ENCODE data around the gene ATG4D. TPM values are rescaled to one million over a fixed set of nuclear protein-coding genes. Genes with fewer than 3 reads are reported as not detected.

Gene ATG4D
- total and polyA plus RNA-seq, 10 of the 15 experiments (the other 5 are each of a cell fraction or from before 2014, with no cell fraction given) = 0.39 to 28.7 (median 13.4) TPM

DNA sequence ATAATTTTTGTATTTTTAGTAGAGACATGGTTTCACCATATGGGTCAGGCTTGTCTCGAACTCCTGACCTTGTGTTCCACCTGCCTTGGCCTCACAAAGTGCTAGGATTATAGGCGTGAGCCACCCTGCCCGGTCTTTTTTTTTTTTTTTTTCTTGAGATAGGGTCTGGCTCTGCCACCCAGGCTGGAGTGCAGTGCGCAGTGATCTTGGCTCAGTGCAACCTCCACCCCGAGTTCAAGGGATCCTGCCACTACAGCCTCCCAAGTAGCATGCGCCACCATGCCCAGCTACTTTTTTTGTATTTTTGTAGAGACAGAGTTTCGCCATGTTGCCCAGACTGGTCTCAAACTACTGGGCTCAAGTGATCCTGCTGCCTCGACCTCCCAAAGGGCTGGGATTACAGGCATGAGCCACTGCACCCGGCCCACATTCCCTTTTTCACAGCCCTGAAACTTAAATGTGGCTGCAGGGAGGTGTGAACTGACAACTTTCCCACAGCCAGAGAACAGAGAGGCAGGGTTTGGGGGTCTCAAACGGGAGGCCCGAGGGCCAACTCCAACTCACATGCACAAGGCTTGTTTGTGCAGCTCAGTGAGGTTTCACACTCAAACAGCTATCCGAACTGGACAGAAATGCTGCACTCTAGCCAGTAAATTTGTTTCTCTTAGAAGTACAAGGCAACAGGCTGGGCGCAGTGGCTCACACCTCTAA lies 22.1 kb upstream of the ATG4D start (continued):
- TF ChIP-seq BCLAF1 (IDR thresholded peaks at IDR 0.05) = no peak
- no peak for TF ChIP-seq MAX (IDR thresholded peaks at IDR 0.05; ENCODE audit: low read depth, low read length)
- no peak for TF ChIP-seq STAT3 (IDR thresholded peaks at IDR 0.05; ENCODE audit: low read depth, low read length)

- Histone ChIP-seq H3K4me2 (ENCODE audit: control insufficient read depth, insufficient read depth) (no peak overlapping the region), H3K36me3 (ENCODE audit: control insufficient read depth in 2 of 2, insufficient read depth in 2 of 2, low read length in 1 of 2) (no peaks in the 10 kb centered on the region), H3K4me1 (ENCODE audit: control insufficient read depth, insufficient read depth, low read length) (peaks cover 11% of the 10 kb centered on the region), H4K20me1 (ENCODE audit: control insufficient read depth, insufficient read depth) (no peaks in the 10 kb centered on the region), H3K27ac (ENCODE audit: control insufficient read depth, insufficient read depth) (no peak overlapping the region), H2AFZ (ENCODE audit: control insufficient read depth, low read depth, low read length) (no peak overlapping the region), H3K4me3 (no peak overlapping the region), H3K27me3 (replicated peaks in 1 of 2; ENCODE audit: control insufficient read depth in 2 of 2, insufficient read depth in 2 of 2, low read length in 1 of 2) (peaks cover 0 to 5% of the 10 kb centered on the region in 2 experiments; a peak in 3 of 4 replicates), H3K9me3 (replicated peaks; ENCODE audit: control insufficient read depth, insufficient read depth, low read length) (no peaks in the 10 kb centered on the region), H3K9ac (ENCODE audit: control insufficient read depth, insufficient read depth, low read length) (no peak overlapping the region), H3K79me2 (ENCODE audit: control insufficient read depth, insufficient read depth, low read length) (no peaks in the 10 kb centered on the region)
- intact Hi-C loops (cut with micrococcal nuclease; ENCODE audit: unreplicated experiment) (no loop called here), in situ Hi-C loops (cut with MboI) (no loop called here)
- DNase-seq (ENCODE audit: low read depth, low spot score) (no peak), FAIRE-seq (no peak), ATAC-seq (no peak)
- TF ChIP-seq MYC (IDR thresholded peaks at IDR 0.05; ENCODE audit: insufficient read depth, insufficient read length, insufficient replicate concordance, low read length, severe bottlenecking) = no peak
- TF ChIP-seq GATAD2B (conservative IDR thresholded peaks at IDR 0.05; ENCODE audit: low read depth) = no peak
- no peak for TF ChIP-seq GABPA (IDR thresholded peaks at IDR 0.05; ENCODE audit: low read depth)
- TF ChIP-seq, protein P1, sequence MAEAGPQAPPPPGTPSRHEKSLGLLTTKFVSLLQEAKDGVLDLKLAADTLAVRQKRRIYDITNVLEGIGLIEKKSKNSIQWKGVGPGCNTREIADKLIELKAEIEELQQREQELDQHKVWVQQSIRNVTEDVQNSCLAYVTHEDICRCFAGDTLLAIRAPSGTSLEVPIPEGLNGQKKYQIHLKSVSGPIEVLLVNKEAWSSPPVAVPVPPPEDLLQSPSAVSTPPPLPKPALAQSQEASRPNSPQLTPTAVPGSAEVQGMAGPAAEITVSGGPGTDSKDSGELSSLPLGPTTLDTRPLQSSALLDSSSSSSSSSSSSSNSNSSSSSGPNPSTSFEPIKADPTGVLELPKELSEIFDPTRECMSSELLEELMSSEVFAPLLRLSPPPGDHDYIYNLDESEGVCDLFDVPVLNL (IDR thresholded peaks at IDR 0.05; ENCODE audit: low read depth, low read length) = no peak
- no peak for TF ChIP-seq RB1 (IDR thresholded peaks at IDR 0.05; ENCODE audit: borderline replicate concordance)
- no peak for TF ChIP-seq IRF5 (IDR thresholded peaks at IDR 0.05; ENCODE audit: borderline replicate concordance)
- ChIA-PET CTCF (interaction anchor here (0.5 to 1.6 kb wide), 6 partner anchors 11 to 547 kb away, joined by 3 to 6 read pairs (median 3); no protein-coding TSS in a partner anchor), POLR2A (interaction anchor here (0.6 to 0.7 kb wide), 2 partner anchors 19 to 49 kb away, joined by 3 read pairs; no protein-coding TSS in a partner anchor), SMC1A (ENCODE audit: uncharacterized antibody, unreplicated experiment) (interaction anchor here (0.5 to 1.4 kb wide), 2 partner anchors 8 to 62 kb away, joined by 3 to 4 read pairs; no protein-coding TSS in a partner anchor), RAD21 (ENCODE audit: unreplicated experiment) (interaction anchor here (1.3 kb wide), 1 partner anchor 177 kb away, joined by 4 read pairs; no protein-coding TSS in a partner anchor)
- 49% methylated on average over 3 of the region's 3 CpGs for WGBS (ENCODE audit: insufficient coverage, insufficient replicate concordance, low lambda C conversion rate, missing lambda C conversion rate)
- BruUV-seq (replicated peaks) = no TSS peak
These were observed 20.5 kb upstream of the ATG4D start for GRCh38 chr19:10523135-10523636.

All from GM12878 (cell line).